Activated CD4-positive, alpha-beta memory T cell treated with anti-CD3 and anti-CD28 coated beads for 36 hours (primary cell): ENCODE data around the gene BCAT1. TPM values are rescaled to one million over a fixed set of nuclear protein-coding genes. Genes with fewer than 3 reads are reported as not detected.

Experiments
- CTCF ChIA-PET: fragments of 350-600 bp; sonication (Branson Sonifier 250); formaldehyde crosslinking; loops from one replicate; lab custom pipeline; 2021; ENCODE audit warnings: antibody characterized with exemption, inconsistent platforms; lab: Charles Lee
- POLR2A ChIA-PET: fragments of 350-600 bp; sonication (Branson Sonifier 250); formaldehyde crosslinking; loops from one replicate; lab custom pipeline; 2021; ENCODE audit warnings: antibody characterized with exemption; lab: Charles Lee
- DNase-seq: peaks from one replicate; pipeline ENCODE4 v3.0.0-alpha.2; 2020
- H3K27ac Mint-ChIP-seq: one replicate; pipeline ENCODE4 v1.8.0; 2021; ENCODE audit warnings: mixed read lengths
- H3K27me3 Mint-ChIP-seq: one replicate; pipeline ENCODE4 v1.8.0; 2021; ENCODE audit warnings: mixed read lengths
- H3K36me3 Mint-ChIP-seq: one replicate; pipeline ENCODE4 v1.8.0; 2021; ENCODE audit warnings: mixed read lengths
- H3K4me1 Mint-ChIP-seq: one replicate; pipeline ENCODE4 v1.8.0; 2021; ENCODE audit warnings: low read depth, mixed read lengths
- H3K4me3 Mint-ChIP-seq: one replicate; pipeline ENCODE4 v1.8.0; 2021; ENCODE audit warnings: mild to moderate bottlenecking, mixed read lengths
- H3K9me3 Mint-ChIP-seq: one replicate; pipeline ENCODE4 v1.8.0; 2021; ENCODE audit warnings: mixed read lengths
- intact Hi-C: fragments of 100-400 bp; cut with micrococcal nuclease; formaldehyde crosslinking; loops from one replicate; pipeline ENCODE4 v1.15.1; 2023
- total RNA-seq, 2 experiments: library from RNA; stranded (reverse); gene quantifications; one replicate each; pipeline ENCODE4 v1.2.3, GENCODE V29; 2021

The BCAT1 gene
- total RNA-seq, 2 experiments from 2014 or later = 17.6 to 20.4 TPM

DNA sequence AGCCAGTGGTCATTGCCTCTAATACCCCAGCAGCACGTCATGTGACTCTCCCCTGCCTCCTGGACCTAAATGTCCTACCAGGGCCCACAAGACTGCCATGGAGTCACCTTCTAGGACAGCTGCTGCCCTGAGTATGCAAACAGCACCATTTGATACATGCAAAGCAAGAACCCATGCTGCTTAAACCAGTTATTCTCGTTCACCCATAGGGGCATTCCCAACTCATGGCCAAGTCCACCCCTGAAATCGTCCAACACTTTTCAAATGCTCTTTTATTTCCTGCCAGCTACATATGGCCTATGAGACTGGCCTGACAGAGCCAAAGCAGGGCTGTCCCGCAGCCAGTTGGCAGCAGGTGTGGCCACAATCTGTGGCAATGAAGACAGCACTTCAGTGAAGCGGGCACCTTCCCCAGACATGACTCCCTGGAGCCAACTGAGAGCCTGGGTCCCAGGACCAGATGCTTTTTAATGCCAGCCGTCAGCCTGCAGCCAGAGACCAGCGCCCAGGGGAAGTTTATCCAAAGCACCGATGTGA, 99.9 kb downstream of the BCAT1 start:
- no peak overlapping the region for H3K4me3 Mint-ChIP-seq
- DNase-seq = no peak
- intact Hi-C loops = no loop called here
- no peaks in the 10 kb centered on the region for H3K36me3 Mint-ChIP-seq
- POLR2A ChIA-PET = no interaction called here
- H3K27me3 Mint-ChIP-seq = peaks cover 17% of the 10 kb centered on the region
- peaks cover 16% of the 10 kb centered on the region for H3K4me1 Mint-ChIP-seq
- CTCF ChIA-PET = no interaction called here
- no peaks in the 10 kb centered on the region for H3K9me3 Mint-ChIP-seq
- no peak overlapping the region for H3K27ac Mint-ChIP-seq

DNA sequence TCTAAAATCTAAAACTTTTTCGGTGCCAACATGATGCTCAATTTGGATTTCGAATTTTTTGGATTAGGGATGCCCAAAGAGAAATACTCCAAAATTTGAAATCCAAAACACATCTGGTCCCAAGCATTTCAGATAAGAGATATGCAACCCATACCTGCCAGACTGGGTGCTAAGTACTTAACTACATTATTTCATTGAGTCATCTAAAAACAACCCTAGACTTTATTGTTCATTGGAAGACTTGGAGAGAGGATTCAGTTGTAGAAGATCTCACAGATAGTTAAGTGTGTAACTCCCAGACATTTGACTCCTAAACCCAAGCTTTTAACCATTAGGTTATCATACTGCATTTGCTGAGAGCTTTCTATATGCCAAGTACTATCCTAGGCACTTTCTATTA, 102.2 kb downstream of the BCAT1 start:
- POLR2A ChIA-PET = no interaction called here
- no peaks in the 10 kb centered on the region for H3K36me3 Mint-ChIP-seq
- CTCF ChIA-PET = no interaction called here
- no peaks in the 10 kb centered on the region for H3K9me3 Mint-ChIP-seq
- DNase-seq = no peak
- intact Hi-C loops = no loop called here
- H3K27ac Mint-ChIP-seq = no peak overlapping the region
- H3K4me1 Mint-ChIP-seq = peaks cover 8% of the 10 kb centered on the region
- no peak overlapping the region for H3K4me3 Mint-ChIP-seq
- H3K27me3 Mint-ChIP-seq = peaks cover 19% of the 10 kb centered on the region

DNA sequence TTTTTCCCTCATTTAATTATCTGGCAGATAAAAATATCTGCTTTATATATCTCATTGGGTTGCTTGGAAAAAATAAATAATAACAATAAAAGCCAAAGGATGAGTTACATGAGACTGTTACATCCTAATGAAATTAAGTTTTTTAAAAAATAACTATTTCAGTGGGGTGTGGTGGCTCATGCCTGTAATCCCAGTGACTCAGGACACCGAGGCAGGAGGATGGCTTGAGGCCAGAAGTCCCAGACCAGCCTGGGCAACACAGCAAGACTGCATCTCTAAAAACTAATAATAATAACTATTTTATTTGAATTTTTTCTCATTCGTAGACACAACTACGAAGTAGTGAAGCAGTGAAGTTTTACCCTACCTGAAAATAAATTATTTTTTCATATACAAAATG, 103.3 kb downstream of the BCAT1 start:
- Mint-ChIP-seq H3K9me3 (no peaks in the 10 kb centered on the region), H3K36me3 (no peaks in the 10 kb centered on the region), H3K4me1 (peaks cover 8% of the 10 kb centered on the region), H3K4me3 (no peak overlapping the region), H3K27ac (no peak overlapping the region), H3K27me3 (peaks cover 16% of the 10 kb centered on the region)
- ChIA-PET CTCF (interaction anchor here (0.6 kb wide), 4 partner anchors 22 to 867 kb away, joined by 3 to 5 read pairs (median 3); no protein-coding TSS in a partner anchor), POLR2A (no interaction called here)
- intact Hi-C loops = no loop called here
- DNase-seq = no peak

DNA sequence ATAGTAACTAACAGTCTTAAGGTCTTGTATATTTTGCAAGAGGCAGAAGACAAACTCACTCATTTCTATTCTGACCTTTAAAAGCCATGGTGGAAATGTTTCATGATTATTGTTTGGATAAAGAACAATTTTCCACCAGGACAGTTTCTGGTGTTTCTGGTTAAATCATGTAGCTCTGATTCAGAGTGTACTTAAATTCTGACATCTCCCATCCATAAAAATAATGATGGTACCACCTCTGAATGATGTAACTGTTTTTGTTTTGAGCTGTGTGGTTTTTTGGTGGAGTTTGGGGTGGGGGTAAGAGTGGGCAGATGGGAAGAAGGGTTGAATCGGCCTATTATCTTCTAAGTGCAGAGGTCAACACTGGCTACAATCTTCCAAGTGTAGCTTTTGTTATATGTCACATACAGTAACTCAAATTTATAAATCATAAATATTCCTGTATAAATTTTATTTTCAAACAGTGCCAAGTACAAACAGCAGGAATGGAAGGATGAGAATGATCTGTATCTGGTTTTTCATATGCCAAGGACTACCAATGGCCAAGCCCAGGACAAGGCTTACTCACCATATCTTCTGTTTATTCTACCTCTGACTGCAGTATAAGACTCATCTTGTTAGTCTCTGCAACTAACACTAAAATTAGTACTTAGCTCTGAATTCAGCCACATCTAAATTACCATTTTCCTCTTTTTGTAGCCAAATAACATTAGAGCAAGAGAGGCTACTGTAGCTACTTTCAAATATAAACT, 108.7 kb downstream of the BCAT1 start:
- DNase-seq = peak; percentile 47
- peaks cover 42% of the 10 kb centered on the region for H3K4me1 Mint-ChIP-seq
- peak overlapping the region; percentile 55 for H3K4me3 Mint-ChIP-seq
- POLR2A ChIA-PET = interaction anchor here (0.7 to 3.0 kb wide), 16 partner anchors 15 to 548 kb away, joined by 3 to 16 read pairs (median 6); partner anchors contain the start of gene BCAT1
- peak overlapping the region; percentile 90 for H3K27ac Mint-ChIP-seq
- no peaks in the 10 kb centered on the region for H3K9me3 Mint-ChIP-seq
- no peaks in the 10 kb centered on the region for H3K36me3 Mint-ChIP-seq
- peaks cover 5% of the 10 kb centered on the region for H3K27me3 Mint-ChIP-seq
- intact Hi-C loops = no loop called here
- CTCF ChIA-PET = interaction anchor here (0.8 to 2.5 kb wide), 8 partner anchors 10 to 548 kb away, joined by 3 to 9 read pairs (median 4); no protein-coding TSS in a partner anchor

DNA sequence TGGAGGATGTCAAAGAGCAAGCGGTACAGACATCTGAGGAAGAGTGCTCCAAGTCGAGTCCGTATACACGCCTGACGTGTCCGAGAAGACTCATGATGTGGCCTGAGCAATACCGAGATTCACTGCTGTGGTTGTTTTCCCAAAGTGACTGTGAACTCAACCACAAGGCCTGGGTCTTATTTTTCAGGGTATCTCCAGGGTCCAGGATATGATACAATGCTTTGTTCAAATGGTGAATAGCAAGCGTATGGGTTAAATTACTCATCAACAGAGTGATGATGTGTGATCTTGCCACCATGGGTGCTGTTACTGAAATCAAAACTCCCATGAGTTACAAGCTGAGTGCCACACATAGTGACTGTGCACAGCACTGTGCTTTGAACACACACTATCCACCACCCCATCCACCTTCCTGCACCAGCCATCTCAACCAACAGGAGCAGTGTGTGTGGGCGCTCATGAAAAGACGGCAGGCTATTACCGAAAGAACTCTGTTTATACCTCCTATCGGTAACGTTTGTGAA, 109.6 kb downstream of the BCAT1 start:
- Mint-ChIP-seq H3K36me3 (no peaks in the 10 kb centered on the region), H3K4me1 (peaks cover 42% of the 10 kb centered on the region), H3K9me3 (no peaks in the 10 kb centered on the region), H3K4me3 (peak overlapping the region; percentile 55), H3K27me3 (peaks cover 5% of the 10 kb centered on the region), H3K27ac (peak overlapping the region; percentile 90)
- intact Hi-C loops = loop anchor here (1.0 to 5.0 kb wide), 20 partner anchors 17 to 1635 kb away; a partner anchor contains a TSS
- ChIA-PET POLR2A (interaction anchor here (0.8 to 3.0 kb wide), 16 partner anchors 15 to 549 kb away, joined by 3 to 16 read pairs (median 6); partner anchors contain the start of gene BCAT1), CTCF (interaction anchor here (0.7 to 2.5 kb wide), 6 partner anchors 12 to 549 kb away, joined by 3 to 9 read pairs (median 4); no protein-coding TSS in a partner anchor)
- peak; percentile 90 for DNase-seq

DNA sequence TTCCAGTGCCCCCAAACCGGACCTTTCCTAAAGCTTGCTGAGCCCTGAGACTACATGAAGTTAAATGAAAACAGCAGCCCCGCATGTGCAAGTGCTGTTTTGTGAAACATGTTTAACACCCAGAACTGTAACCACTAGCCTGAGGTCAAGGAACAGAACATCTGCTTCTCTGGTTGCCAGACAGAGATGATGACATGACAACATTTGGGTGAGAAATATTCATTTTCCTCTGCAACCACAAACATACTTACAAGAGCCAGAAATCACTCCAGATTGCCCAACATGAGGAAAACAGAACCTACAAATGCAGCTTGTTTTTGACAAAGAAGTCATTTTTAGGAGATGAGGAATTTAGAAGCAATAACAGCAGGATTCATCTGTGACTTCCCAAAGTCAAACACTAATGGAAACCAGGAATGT, 110.4 kb downstream of the BCAT1 start:
- H3K36me3 Mint-ChIP-seq = no peaks in the 10 kb centered on the region
- H3K27ac Mint-ChIP-seq = peak overlapping the region; percentile 85
- H3K27me3 Mint-ChIP-seq = peaks cover 5% of the 10 kb centered on the region
- peaks cover 44% of the 10 kb centered on the region for H3K4me1 Mint-ChIP-seq
- peak; percentile 57 for DNase-seq
- H3K4me3 Mint-ChIP-seq = peak overlapping the region; percentile 20
- intact Hi-C loops = loop anchor here (2.0 to 5.0 kb wide), 5 partner anchors 276 to 1634 kb away; no protein-coding TSS in a partner anchor
- ChIA-PET POLR2A (interaction anchor here (1.0 to 3.0 kb wide), 10 partner anchors 16 to 130 kb away, joined by 3 to 16 read pairs (median 8); partner anchors contain the start of gene BCAT1), CTCF (interaction anchor here (0.6 to 2.5 kb wide), 11 partner anchors 9 to 1634 kb away, joined by 3 to 9 read pairs (median 3); no protein-coding TSS in a partner anchor)
- no peaks in the 10 kb centered on the region for H3K9me3 Mint-ChIP-seq

DNA sequence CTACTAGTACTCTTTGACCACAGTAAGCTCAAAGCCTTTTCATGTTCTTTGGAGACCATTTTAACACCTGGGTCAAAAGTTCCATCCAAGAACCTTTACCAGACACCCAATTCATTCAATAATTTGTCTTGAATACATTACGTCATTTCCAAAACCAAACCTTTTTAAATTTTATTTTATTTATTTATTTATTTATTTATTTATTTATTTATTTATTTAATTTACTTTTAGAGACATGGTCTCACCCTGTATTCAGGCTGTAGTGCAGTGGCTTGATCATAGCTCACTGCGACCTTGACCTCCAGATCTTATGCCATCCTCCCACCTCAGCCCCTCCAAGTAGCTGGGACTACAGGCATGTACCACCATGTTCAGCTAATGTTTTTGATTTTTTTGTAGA, 113.5 kb downstream of the BCAT1 start:
- no peak for DNase-seq
- Mint-ChIP-seq H3K27ac (no peak overlapping the region), H3K4me1 (peaks cover 36% of the 10 kb centered on the region), H3K27me3 (no peaks in the 10 kb centered on the region), H3K4me3 (no peak overlapping the region), H3K9me3 (no peaks in the 10 kb centered on the region), H3K36me3 (no peaks in the 10 kb centered on the region)
- POLR2A ChIA-PET = no interaction called here
- intact Hi-C loops = loop anchor here (5.0 kb wide), 3 partner anchors 273 to 563 kb away; no protein-coding TSS in a partner anchor
- CTCF ChIA-PET = interaction anchor here (0.8 to 1.6 kb wide), 8 partner anchors 13 to 1630 kb away, joined by 3 to 9 read pairs (median 3); no protein-coding TSS in a partner anchor

DNA sequence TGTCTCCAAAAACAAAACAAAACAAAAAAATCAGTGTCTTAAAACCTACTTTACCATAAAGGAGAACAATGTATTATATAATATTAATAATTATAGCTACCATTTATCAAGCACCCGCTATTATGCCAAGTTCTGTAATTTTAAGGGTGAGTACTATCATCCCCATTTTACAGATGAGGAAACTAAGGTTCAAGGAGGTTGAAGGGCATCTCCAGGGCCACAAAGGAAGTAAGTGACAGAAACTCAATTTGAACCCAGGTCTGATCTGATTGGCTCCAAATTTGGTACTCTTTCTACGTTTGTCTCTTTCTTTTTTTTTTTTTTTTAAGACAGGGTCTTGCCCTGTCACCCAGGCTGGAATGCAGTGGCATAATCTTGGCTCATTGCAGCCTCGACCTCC, 115.4 kb downstream of the BCAT1 start:
- POLR2A ChIA-PET = no interaction called here
- no peak for DNase-seq

DNA sequence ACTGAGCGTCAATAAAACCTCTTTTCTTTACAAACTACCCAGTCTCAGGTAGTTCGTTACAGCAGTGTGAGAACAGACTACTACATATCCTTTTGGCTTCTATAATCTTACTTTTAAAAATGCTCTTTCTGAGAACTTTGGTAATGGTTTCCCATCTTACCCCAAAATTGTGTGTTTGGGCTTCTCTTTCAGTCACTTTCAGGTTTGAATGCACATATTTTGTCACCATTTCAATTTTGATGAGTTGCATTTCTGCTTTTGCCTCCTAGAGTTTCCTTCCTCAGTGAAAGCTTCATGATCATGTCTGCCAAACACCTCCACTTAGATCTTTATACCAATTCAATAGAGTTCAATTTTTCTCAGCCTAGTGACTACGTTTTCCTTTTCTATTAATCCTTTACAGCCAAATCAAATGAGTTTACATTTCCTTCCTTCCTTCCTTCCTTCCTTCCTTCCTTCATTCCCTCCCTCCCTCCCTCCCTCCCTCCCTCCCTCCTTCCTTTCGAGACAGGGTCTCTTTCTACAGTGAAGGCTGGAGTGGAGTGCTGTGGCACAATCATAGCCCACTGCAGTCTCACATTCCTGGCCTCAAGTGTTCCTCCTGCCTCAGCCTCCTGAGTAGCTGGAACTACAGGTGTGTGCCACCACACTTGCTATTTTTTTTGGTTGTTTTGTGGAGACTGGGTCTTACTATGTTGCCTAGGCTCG, 124.9 kb downstream of the BCAT1 start:
- Mint-ChIP-seq H3K36me3 (peaks cover 10% of the 10 kb centered on the region), H3K9me3 (peaks cover 8% of the 10 kb centered on the region)
- CTCF ChIA-PET = interaction anchor here (0.8 kb wide), 1 partner anchor 14 kb away, joined by 3 read pairs; no protein-coding TSS in a partner anchor

More for the DNA sequence above, 115.4 kb downstream of the BCAT1 start:
- Mint-ChIP-seq H3K27ac (no peak overlapping the region), H3K4me1 (peaks cover 19% of the 10 kb centered on the region), H3K9me3 (no peaks in the 10 kb centered on the region), H3K4me3 (no peak overlapping the region), H3K27me3 (no peaks in the 10 kb centered on the region), H3K36me3 (no peaks in the 10 kb centered on the region)
- CTCF ChIA-PET = no interaction called here
- intact Hi-C loops = no loop called here

DNA sequence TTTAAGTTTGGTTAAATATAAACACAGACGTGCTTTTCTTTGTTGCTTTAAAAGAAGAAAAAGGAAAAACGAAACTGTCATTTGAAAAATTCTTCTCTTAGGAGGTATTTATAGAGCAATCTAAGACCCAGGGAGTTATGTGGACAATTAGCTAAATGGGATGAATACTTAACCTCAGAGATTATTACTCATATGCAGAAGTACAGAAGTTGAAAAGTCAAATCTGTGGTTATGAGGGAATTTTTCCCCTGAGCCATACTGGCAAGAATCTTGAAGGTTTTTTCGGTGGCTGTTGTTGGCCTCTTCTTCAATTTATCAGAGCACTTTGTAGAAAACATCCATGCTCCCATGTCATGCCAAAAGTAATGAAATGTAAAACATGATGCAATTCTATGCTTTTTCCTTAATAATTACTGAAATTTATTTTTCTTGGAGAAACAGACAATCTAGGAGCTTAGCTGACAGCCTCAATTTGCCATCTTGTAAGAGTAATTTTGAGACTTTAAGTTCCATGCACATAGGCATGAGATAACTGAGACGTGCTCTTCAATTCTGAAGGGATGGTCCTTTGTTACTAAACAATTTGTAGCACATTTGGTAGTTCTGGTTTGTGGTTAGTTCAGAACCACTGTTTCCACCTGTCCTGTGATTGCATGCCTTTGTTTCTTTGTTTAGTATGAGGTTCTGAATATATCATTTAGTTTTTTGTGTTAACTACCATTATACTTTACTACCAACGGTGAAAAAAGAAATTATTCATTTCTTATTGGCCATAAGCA, 126.6 kb downstream of the BCAT1 start:
- POLR2A ChIA-PET = interaction anchor here (1.3 kb wide), 1 partner anchor 17 kb away, joined by 11 read pairs; no protein-coding TSS in a partner anchor
- Mint-ChIP-seq H3K4me3 (no peak overlapping the region), H3K27ac (peak overlapping the region; percentile 50), H3K27me3 (no peaks in the 10 kb centered on the region), H3K36me3 (peaks cover 10% of the 10 kb centered on the region), H3K4me1 (peaks cover 30% of the 10 kb centered on the region), H3K9me3 (peaks cover 8% of the 10 kb centered on the region)
- intact Hi-C loops = loop anchor here (1.0 to 5.0 kb wide), 4 partner anchors 17 to 498 kb away; a partner anchor contains a TSS
- no peak for DNase-seq
- CTCF ChIA-PET = interaction anchor here (1.1 to 1.3 kb wide), 2 partner anchors 12 to 27 kb away, joined by 3 read pairs; no protein-coding TSS in a partner anchor

More for the DNA sequence above, 124.9 kb downstream of the BCAT1 start:
- peaks cover 30% of the 10 kb centered on the region for H3K4me1 Mint-ChIP-seq
- DNase-seq = no peak
- H3K4me3 Mint-ChIP-seq = no peak overlapping the region
- peak overlapping the region; percentile 76 for H3K27ac Mint-ChIP-seq
- no peaks in the 10 kb centered on the region for H3K27me3 Mint-ChIP-seq
- POLR2A ChIA-PET = no interaction called here
- intact Hi-C loops = loop anchor here (5.0 kb wide), 2 partner anchors 222 to 228 kb away; a partner anchor contains a TSS
